NCI-H1694 treated with DMSO at 0.1 percent for 48 hours (cell line): ENCODE data around the gene ADPRH.

Source experiments
- DNase-seq: peaks from one replicate; lab custom pipeline; 2025; lab: John Stamatoyannopoulos, UW

Gene ADPRH

GRCh38 chr3:119628816-119629445 lies 49.6 kb downstream of the ADPRH start:
- DNase-seq: no peak

- DNase-seq: no peak
Observed at GRCh38 chr3:119630128-119630879, 51.0 kb downstream of the ADPRH start.

- no peak for DNase-seq
Observed at GRCh38 chr3:119630880-119631329, 51.6 kb downstream of the ADPRH start.

- no peak for DNase-seq
Observed at GRCh38 chr3:119631516-119631915, 52.2 kb downstream of the ADPRH start.

GRCh38 chr3:119632216-119632615 lies 52.9 kb downstream of the ADPRH start:
- no peak for DNase-seq

GRCh38 chr3:119632829-119633228 lies 53.5 kb downstream of the ADPRH start:
- DNase-seq: no peak

- DNase-seq: no peak
Observed at GRCh38 chr3:119635719-119636118, 56.4 kb downstream of the ADPRH start.

- no peak for DNase-seq
Observed at GRCh38 chr3:119636249-119636648, 57.0 kb downstream of the ADPRH start.

GRCh38 chr3:119636891-119637611 lies 57.8 kb downstream of the ADPRH start:
- no peak for DNase-seq

- DNase-seq: no peak
Observed at GRCh38 chr3:119637679-119638477, 58.6 kb downstream of the ADPRH start.
